ENCODE data around the gene ACSBG1. TPM values are rescaled to one million over a fixed set of nuclear protein-coding genes. Genes with fewer than 3 reads are reported as not detected.

The ACSBG1 gene
- total RNA-seq, 4 donors from 2014 or later, result not detected

GRCh38 chr15:78243491-78243941 is 9.2 kb upstream of the ACSBG1 start:
- TF ChIP-seq CTCF (IDR thresholded peaks at IDR 0.05), result no peak
- DNase-seq (ENCODE audit: low spot score) (no peak), ATAC-seq (ENCODE audit: low FRiP score) (no peak)

- ATAC-seq (ENCODE audit: low FRiP score) (no peak), DNase-seq (ENCODE audit: low spot score) (no peak)
Observed at GRCh38 chr15:78243058-78243457, 8.7 kb upstream of the ACSBG1 start.

GRCh38 chr15:78242128-78242527 is 7.8 kb upstream of the ACSBG1 start:
- no peak for ATAC-seq (ENCODE audit: low FRiP score)
- TF ChIP-seq CTCF (IDR thresholded peaks at IDR 0.05), result no peak
- no peak for DNase-seq (ENCODE audit: low spot score)

More at GRCh38 chr15:78243058-78243457, 8.7 kb upstream of the ACSBG1 start:
- TF ChIP-seq CTCF (IDR thresholded peaks at IDR 0.05), result no peak

- peak; percentile 78 for DNase-seq (ENCODE audit: low spot score)
- peak; percentile 74 for ATAC-seq (ENCODE audit: low FRiP score)
- peak in 2 of 3 donors; percentile 59 to 76 for TF ChIP-seq CTCF (IDR thresholded peaks at IDR 0.05)
Observed at GRCh38 chr15:78241017-78241416, 6.7 kb upstream of the ACSBG1 start.

- no peak for TF ChIP-seq CTCF (IDR thresholded peaks at IDR 0.05)
- DNase-seq (ENCODE audit: low spot score) (no peak), ATAC-seq (ENCODE audit: low FRiP score) (no peak)
Observed at GRCh38 chr15:78239811-78240210, 5.4 kb upstream of the ACSBG1 start.

- DNase-seq (ENCODE audit: low spot score) (no peak), ATAC-seq (ENCODE audit: low FRiP score) (no peak)
- TF ChIP-seq CTCF (IDR thresholded peaks at IDR 0.05), result no peak
Observed at GRCh38 chr15:78237146-78237545, 2.8 kb upstream of the ACSBG1 start.

GRCh38 chr15:78236491-78236890 is 2.1 kb upstream of the ACSBG1 start:
- ATAC-seq (ENCODE audit: low FRiP score) (no peak), DNase-seq (ENCODE audit: low spot score) (no peak)
- TF ChIP-seq CTCF (IDR thresholded peaks at IDR 0.05), result no peak
